D341Med (cell line): ENCODE data around the gene AKAP13.
"Not testable (repeated sequence)": the region's sequence is repeated elsewhere in the genome, so short reads cannot be mapped to it uniquely, and the experiment has no call there.

Experiments
- DNase-seq: peaks from one replicate; pipeline ENCODE4 v3.0.0; 2012; ENCODE audit warnings: low spot score

The AKAP13 gene

DNA sequence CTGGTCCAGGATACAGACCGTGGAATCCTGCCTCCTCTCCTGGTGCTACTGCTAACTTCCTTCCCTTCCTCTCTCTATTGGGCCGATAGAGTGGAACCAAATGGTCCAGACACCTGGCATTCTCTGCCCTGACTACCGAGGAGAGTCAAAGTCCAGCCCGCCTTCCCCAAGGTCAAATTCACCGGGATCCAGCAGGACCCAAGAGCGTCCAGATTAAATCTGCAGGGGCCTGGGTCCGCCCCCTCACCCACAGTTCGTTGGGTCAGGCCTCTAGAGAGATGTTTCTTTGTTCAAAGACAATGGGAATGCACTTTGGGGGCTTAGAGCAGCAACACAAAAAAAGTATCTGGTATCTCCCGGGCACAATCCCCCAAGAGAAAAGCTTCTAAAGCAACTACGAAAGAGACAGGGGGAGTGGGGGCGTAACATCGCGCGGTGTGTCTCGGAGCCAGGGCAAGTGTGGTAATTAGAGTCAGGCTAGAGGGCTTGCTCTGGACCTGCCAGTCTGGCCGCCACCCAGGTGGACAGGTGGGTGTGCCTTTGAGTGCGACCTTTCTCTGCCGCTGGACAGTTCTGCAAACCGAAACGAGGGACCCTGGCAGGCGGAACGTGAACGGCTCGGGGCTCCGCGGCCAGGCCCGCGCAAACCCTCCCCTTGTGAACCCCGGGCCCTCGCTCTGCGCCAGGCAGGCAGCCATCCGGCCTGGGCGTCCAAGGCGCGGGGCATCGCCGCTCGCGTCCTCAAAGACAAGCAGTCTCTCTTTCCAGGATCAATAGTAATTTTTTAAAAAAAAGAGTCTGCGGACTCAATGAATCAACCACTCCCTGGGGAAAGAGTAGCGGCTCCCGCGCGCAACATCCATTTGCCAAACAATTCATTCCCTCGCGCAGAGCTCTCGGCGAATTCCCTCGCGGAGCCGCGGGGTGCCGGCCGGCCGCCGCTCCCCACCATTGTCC, 413.5 kb downstream of the AKAP13 start:
- DNase-seq = peak; percentile 72

GRCh38 chr15:85794598-85795336, 414.4 kb downstream of the AKAP13 start, which contains the start of gene KLHL25:
Gene KLHL25 (minus strand): TSS chr15:85794925. CDS start chr15:85769810, 25,115 bp downstream.
- peak; percentile 98 for DNase-seq

- DNase-seq = peak; percentile 70
Observed at GRCh38 chr15:85795337-85796305, 415.2 kb downstream of the AKAP13 start.

DNA sequence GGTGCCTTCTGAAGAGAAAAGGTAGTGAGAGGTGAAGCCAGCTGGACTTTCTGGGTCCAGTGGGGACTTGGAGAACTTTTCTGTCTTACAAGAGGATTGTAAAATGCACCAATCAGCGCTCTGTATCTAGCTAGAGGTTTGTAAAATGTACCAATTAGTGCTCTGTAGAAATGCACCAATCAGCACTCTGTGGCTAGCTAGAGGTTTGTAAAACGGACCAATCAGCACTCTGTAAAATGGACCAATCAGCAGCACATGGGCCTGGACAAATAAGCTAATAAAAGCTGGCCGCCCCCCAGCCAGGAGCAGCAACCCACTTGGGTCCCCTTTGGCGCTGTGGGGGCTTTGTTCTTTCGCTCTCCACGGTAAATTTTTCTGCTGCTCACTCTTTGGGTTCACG, 416.0 kb downstream of the AKAP13 start:
- not testable (repeated sequence) for DNase-seq
